SK-N-SH treated with all-trans-retinoic acid at 6 μM for 48 hours (cell line): ENCODE data around the gene CRADD.

ENCODE experiments used
- ATAC-seq: fragments of 200-7000 bp; cut with Tn5 transposase; 3 replicates; pipeline ENCODE4 v1.9.1; 2020; ENCODE audit warnings: mild to moderate bottlenecking, moderate library complexity
- CREB5 ChIP-seq: fragments of 250-450 bp; sonication (Bioruptor Pico); IDR thresholded peaks from 2 replicates; pipeline ENCODE4 v1.5.1; 2020; ENCODE audit warnings: low read depth, mild to moderate bottlenecking, moderate library complexity
- CSDC2 ChIP-seq: fragments of 250-450 bp; sonication (Bioruptor Pico); IDR thresholded peaks from 2 replicates; pipeline ENCODE4 v1.5.0; 2020; ENCODE audit warnings: mild to moderate bottlenecking, moderate library complexity
- CSRNP3 ChIP-seq: fragments of 250-450 bp; sonication (Bioruptor Pico); IDR thresholded peaks from 2 replicates; pipeline ENCODE4 v1.5.1; 2021; ENCODE audit warnings: mild to moderate bottlenecking, moderate library complexity
- GLIS3 ChIP-seq: fragments of 250-450 bp; sonication (Bioruptor Pico); IDR thresholded peaks from 2 replicates; pipeline ENCODE4 v1.5.0; 2020; ENCODE audit warnings: mild to moderate bottlenecking, moderate library complexity
- ISL1 ChIP-seq: fragments of 250-450 bp; sonication (Bioruptor Pico); IDR thresholded peaks from 2 replicates; pipeline ENCODE4 v2.1.2; 2022; ENCODE audit warnings: mild to moderate bottlenecking, moderate library complexity
- PATZ1 ChIP-seq: fragments of 250-450 bp; sonication (Bioruptor Pico); IDR thresholded peaks from 2 replicates; pipeline ENCODE4 v1.8.0; 2020; ENCODE audit warnings: mild to moderate bottlenecking, moderate library complexity, borderline replicate concordance
- POU6F1 ChIP-seq: fragments of 250-450 bp; sonication (Bioruptor Pico); IDR thresholded peaks from 2 replicates; pipeline ENCODE4 v1.8.0; 2021; ENCODE audit warnings: low read depth, mild to moderate bottlenecking, moderate library complexity, borderline replicate concordance
- PPARA ChIP-seq: fragments of 250-450 bp; sonication (Bioruptor Pico); IDR thresholded peaks from 2 replicates; pipeline ENCODE4 v1.5.0; 2020; ENCODE audit warnings: mild to moderate bottlenecking, borderline replicate concordance
- RARB ChIP-seq: fragments of 250-450 bp; sonication (Bioruptor Pico); IDR thresholded peaks from 2 replicates; pipeline ENCODE4 v1.8.0; 2021; ENCODE audit warnings: mild to moderate bottlenecking, moderate library complexity
- TCF4 ChIP-seq: fragments of 250-450 bp; sonication (Bioruptor Pico); IDR thresholded peaks from 2 replicates; pipeline ENCODE4 v1.8.0; 2021; ENCODE audit warnings: mild to moderate bottlenecking, moderate library complexity, borderline replicate concordance
- TOX ChIP-seq: fragments of 250-450 bp; sonication (Bioruptor Pico); IDR thresholded peaks from 2 replicates; pipeline ENCODE4 v1.8.0; 2021; ENCODE audit warnings: mild to moderate bottlenecking, moderate library complexity, borderline replicate concordance
- TSHZ2 ChIP-seq: fragments of 250-450 bp; sonication (Bioruptor Pico); IDR thresholded peaks from 2 replicates; pipeline ENCODE4 v1.5.0; 2020; ENCODE audit warnings: mild to moderate bottlenecking, moderate library complexity
- ZFP30 ChIP-seq: fragments of 450-650 bp; formaldehyde crosslinking; IDR thresholded peaks from 2 replicates; pipeline ENCODE4 v1.5.0; 2022; ENCODE audit warnings: mild to moderate bottlenecking, moderate library complexity
- ZNF565 ChIP-seq: fragments of 450-650 bp; formaldehyde crosslinking; conservative IDR thresholded peaks from 2 replicates; pipeline ENCODE4 v1.5.0; 2020; ENCODE audit warnings: low read depth, mild to moderate bottlenecking, moderate library complexity
- ZNF70 ChIP-seq: fragments of 450-650 bp; formaldehyde crosslinking; IDR thresholded peaks from 2 replicates; pipeline ENCODE4 v1.5.0; 2020; ENCODE audit warnings: mild to moderate bottlenecking, moderate library complexity
- ZNF8 ChIP-seq: fragments of 450-650 bp; formaldehyde crosslinking; IDR thresholded peaks from 2 replicates; pipeline ENCODE4 v1.5.0; 2020; ENCODE audit warnings: mild to moderate bottlenecking, moderate library complexity

The CRADD gene

GRCh38 chr12:93849946-93850345, 172.8 kb downstream of the CRADD start (continued):
- TF ChIP-seq TSHZ2 (CRISPR knock-in tag) (no peak), PPARA (CRISPR knock-in tag) (no peak)

GRCh38 chr12:93850481-93851256, 173.5 kb downstream of the CRADD start:
- no peak for ATAC-seq
- TF ChIP-seq TCF4 (no peak), PPARA (CRISPR knock-in tag) (no peak), ZNF565 (CRISPR knock-in tag) (no peak), RARB (no peak), ZFP30 (no peak), CSRNP3 (CRISPR knock-in tag) (no peak), ZNF70 (CRISPR knock-in tag) (no peak), PATZ1 (CRISPR knock-in tag) (no peak), ZNF8 (no peak), CSDC2 (CRISPR knock-in tag) (no peak)

- TF ChIP-seq ZFP30: no peak
- no peak for TF ChIP-seq TOX
- no peak for TF ChIP-seq PATZ1 (CRISPR knock-in tag)
- TF ChIP-seq ZNF565 (CRISPR knock-in tag): no peak
- TF ChIP-seq POU6F1 (CRISPR knock-in tag): no peak
- no peak for TF ChIP-seq ISL1 (CRISPR knock-in tag)
- no peak for TF ChIP-seq TCF4
- no peak for TF ChIP-seq ZNF70 (CRISPR knock-in tag)
- no peak for TF ChIP-seq CREB5 (CRISPR knock-in tag)
- TF ChIP-seq GLIS3 (CRISPR knock-in tag): no peak
- TF ChIP-seq ZNF8: no peak
- TF ChIP-seq, all 23 proteins: peak for 0
- no peak for ATAC-seq
These were observed 174.1 kb downstream of the CRADD start for GRCh38 chr12:93851257-93851671.
